Measurements from ENCODE around the gene OAT.

DNA sequence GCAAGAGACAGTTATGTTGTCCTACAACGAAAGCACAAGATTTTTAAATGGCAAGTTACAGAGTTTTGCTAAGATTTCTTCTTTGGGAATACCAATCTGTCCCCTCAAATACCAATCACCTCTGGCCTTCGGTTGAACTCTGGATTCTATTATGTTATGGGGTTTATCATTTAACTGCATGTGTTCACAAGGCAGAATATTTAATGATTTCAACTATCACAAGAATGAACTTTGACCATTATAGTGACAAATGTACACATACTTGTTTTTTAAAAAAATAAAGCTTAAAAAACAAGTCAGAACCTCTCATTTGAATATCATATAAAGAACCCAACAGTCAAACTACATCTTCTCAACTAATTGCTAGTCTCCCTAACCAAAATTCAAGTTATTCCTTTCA is 11.3 kb downstream of the OAT start:
- TF ChIP-seq, protein P1, sequence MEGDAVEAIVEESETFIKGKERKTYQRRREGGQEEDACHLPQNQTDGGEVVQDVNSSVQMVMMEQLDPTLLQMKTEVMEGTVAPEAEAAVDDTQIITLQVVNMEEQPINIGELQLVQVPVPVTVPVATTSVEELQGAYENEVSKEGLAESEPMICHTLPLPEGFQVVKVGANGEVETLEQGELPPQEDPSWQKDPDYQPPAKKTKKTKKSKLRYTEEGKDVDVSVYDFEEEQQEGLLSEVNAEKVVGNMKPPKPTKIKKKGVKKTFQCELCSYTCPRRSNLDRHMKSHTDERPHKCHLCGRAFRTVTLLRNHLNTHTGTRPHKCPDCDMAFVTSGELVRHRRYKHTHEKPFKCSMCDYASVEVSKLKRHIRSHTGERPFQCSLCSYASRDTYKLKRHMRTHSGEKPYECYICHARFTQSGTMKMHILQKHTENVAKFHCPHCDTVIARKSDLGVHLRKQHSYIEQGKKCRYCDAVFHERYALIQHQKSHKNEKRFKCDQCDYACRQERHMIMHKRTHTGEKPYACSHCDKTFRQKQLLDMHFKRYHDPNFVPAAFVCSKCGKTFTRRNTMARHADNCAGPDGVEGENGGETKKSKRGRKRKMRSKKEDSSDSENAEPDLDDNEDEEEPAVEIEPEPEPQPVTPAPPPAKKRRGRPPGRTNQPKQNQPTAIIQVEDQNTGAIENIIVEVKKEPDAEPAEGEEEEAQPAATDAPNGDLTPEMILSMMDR (IDR thresholded peaks at IDR 0.05; ENCODE audit: low read depth, low read length, missing input control), result no peak
- TF ChIP-seq, protein P2, sequence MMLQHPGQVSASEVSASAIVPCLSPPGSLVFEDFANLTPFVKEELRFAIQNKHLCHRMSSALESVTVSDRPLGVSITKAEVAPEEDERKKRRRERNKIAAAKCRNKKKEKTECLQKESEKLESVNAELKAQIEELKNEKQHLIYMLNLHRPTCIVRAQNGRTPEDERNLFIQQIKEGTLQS (IDR thresholded peaks at IDR 0.05), result no peak
- TF ChIP-seq, protein P3, sequence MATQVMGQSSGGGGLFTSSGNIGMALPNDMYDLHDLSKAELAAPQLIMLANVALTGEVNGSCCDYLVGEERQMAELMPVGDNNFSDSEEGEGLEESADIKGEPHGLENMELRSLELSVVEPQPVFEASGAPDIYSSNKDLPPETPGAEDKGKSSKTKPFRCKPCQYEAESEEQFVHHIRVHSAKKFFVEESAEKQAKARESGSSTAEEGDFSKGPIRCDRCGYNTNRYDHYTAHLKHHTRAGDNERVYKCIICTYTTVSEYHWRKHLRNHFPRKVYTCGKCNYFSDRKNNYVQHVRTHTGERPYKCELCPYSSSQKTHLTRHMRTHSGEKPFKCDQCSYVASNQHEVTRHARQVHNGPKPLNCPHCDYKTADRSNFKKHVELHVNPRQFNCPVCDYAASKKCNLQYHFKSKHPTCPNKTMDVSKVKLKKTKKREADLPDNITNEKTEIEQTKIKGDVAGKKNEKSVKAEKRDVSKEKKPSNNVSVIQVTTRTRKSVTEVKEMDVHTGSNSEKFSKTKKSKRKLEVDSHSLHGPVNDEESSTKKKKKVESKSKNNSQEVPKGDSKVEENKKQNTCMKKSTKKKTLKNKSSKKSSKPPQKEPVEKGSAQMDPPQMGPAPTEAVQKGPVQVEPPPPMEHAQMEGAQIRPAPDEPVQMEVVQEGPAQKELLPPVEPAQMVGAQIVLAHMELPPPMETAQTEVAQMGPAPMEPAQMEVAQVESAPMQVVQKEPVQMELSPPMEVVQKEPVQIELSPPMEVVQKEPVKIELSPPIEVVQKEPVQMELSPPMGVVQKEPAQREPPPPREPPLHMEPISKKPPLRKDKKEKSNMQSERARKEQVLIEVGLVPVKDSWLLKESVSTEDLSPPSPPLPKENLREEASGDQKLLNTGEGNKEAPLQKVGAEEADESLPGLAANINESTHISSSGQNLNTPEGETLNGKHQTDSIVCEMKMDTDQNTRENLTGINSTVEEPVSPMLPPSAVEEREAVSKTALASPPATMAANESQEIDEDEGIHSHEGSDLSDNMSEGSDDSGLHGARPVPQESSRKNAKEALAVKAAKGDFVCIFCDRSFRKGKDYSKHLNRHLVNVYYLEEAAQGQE (IDR thresholded peaks at IDR 0.05), result no peak
- TF ChIP-seq, protein P4, sequence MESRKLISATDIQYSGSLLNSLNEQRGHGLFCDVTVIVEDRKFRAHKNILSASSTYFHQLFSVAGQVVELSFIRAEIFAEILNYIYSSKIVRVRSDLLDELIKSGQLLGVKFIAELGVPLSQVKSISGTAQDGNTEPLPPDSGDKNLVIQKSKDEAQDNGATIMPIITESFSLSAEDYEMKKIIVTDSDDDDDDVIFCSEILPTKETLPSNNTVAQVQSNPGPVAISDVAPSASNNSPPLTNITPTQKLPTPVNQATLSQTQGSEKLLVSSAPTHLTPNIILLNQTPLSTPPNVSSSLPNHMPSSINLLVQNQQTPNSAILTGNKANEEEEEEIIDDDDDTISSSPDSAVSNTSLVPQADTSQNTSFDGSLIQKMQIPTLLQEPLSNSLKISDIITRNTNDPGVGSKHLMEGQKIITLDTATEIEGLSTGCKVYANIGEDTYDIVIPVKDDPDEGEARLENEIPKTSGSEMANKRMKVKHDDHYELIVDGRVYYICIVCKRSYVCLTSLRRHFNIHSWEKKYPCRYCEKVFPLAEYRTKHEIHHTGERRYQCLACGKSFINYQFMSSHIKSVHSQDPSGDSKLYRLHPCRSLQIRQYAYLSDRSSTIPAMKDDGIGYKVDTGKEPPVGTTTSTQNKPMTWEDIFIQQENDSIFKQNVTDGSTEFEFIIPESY (IDR thresholded peaks at IDR 0.05), result no peak
- TF ChIP-seq RAD21 (IDR thresholded peaks at IDR 0.05) (no peak), SP1 (IDR thresholded peaks at IDR 0.05) (no peak), JUND (IDR thresholded peaks at IDR 0.05) (no peak), NR2F2 (IDR thresholded peaks at IDR 0.05) (no peak), GABPA (IDR thresholded peaks at IDR 0.05 in 1 of 2, conservative IDR thresholded peaks at IDR 0.05 in 1 of 2) (no peak)
